A673 (cell line): Measurements from ENCODE around the gene ILKAP. TPM values are rescaled to one million over a fixed set of nuclear protein-coding genes. Genes with fewer than 3 reads are reported as not detected.
A peak's percentile ranks its signal among the peaks of the same experiment; 100 is the strongest.

ENCODE experiments used
- BruUV-seq: library from RNA; stranded (reverse); fragments of 400-500 nt; replicated peaks from 2 replicates; lab custom pipeline; 2021; lab: Mats Ljungman, UMichigan
- CTCF ChIA-PET: fragments of 300-600 bp; sonication (Branson Sonifier 250); formaldehyde crosslinking; loops from one replicate; lab custom pipeline; 2022; ENCODE audit warnings: antibody characterized with exemption; lab: Charles Lee
- POLR2A ChIA-PET: fragments of 300-600 bp; sonication (Branson Sonifier 250); formaldehyde crosslinking; loops from one replicate; lab custom pipeline; 2022; ENCODE audit warnings: antibody characterized with exemption; ENCODE audit not compliant: low non-redundant PET; lab: Charles Lee
- DNase-seq: peaks from one replicate; pipeline ENCODE4 v3.0.0-alpha.2; 2015; ENCODE audit warnings: low spot score
- H3K27ac ChIP-seq: fragments of 200-600 bp; sonication (generic); 2 replicates; pipeline ENCODE4 v1.5.1; 2016; ENCODE audit warnings: mixed run types, low read depth, mild to moderate bottlenecking, mixed read lengths, antibody characterized with exemption, low read length; ENCODE audit not compliant: poor library complexity, severe bottlenecking
- H3K27me3 ChIP-seq: fragments of 200-600 bp; sonication (generic); replicated peaks from 2 replicates; pipeline ENCODE4 v1.6.1; 2017; ENCODE audit warnings: mixed run types, low read depth, mild to moderate bottlenecking, mixed read lengths, antibody characterized with exemption, low read length; ENCODE audit not compliant: insufficient read depth, poor library complexity
- H3K36me3 ChIP-seq: fragments of 200-600 bp; sonication (generic); 2 replicates; pipeline ENCODE4 v1.6.1; 2016; ENCODE audit warnings: mixed run types, mild to moderate bottlenecking, mixed read lengths, antibody characterized with exemption, low read length; ENCODE audit not compliant: insufficient read depth, poor library complexity, severe bottlenecking
- H3K4me1 ChIP-seq: fragments of 200-600 bp; sonication (generic); 2 replicates; pipeline ENCODE4 v1.6.1; 2017; ENCODE audit warnings: mixed run types, mild to moderate bottlenecking, mixed read lengths, antibody characterized with exemption, low read length; ENCODE audit not compliant: insufficient read depth, poor library complexity, severe bottlenecking
- H3K4me3 ChIP-seq: fragments of 200-600 bp; sonication (generic); 2 replicates; pipeline ENCODE4 v1.5.1; 2016; ENCODE audit warnings: low read depth, mixed run types, mild to moderate bottlenecking, mixed read lengths, low read length; ENCODE audit not compliant: poor library complexity, severe bottlenecking
- H3K9me3 ChIP-seq: fragments of 200-600 bp; sonication (generic); 2 replicates; pipeline ENCODE4 v1.6.1; 2016; ENCODE audit warnings: mixed run types, low read depth, mild to moderate bottlenecking, mixed read lengths, antibody characterized with exemption, low read length; ENCODE audit not compliant: poor library complexity, severe bottlenecking
- CTCF ChIP-seq: fragments of 300-800, 200-600 bp; sonication (generic); conservative IDR thresholded peaks from 2 replicates; pipeline ENCODE4 v1.5.1; 2017; ENCODE audit warnings: low read depth, mild to moderate bottlenecking, antibody characterized with exemption, low read length, moderate library complexity, mixed read lengths
- EZH2 ChIP-seq: fragments of 200-600 bp; sonication (generic); IDR thresholded peaks from 2 replicates; pipeline ENCODE4 v1.6.1; 2017; ENCODE audit warnings: borderline replicate concordance, low read depth, mild to moderate bottlenecking, mixed read lengths, antibody characterized with exemption, low read length; ENCODE audit not compliant: poor library complexity, severe bottlenecking
- intact Hi-C: fragments of 100-400 bp; cut with micrococcal nuclease; formaldehyde crosslinking; loops from one replicate; pipeline ENCODE4 v1.10.0; 2022; ENCODE audit not compliant: unreplicated experiment
- total RNA-seq: library from RNA; stranded (reverse); gene quantifications from 2 replicates; pipeline ENCODE4 v1.2.3, GENCODE V29; 2021

Gene ILKAP
- total RNA-seq, 1 experiment from 2014 or later: 71.6 TPM

- H3K4me1 ChIP-seq: peaks cover 15% of the 10 kb centered on the region
- TF ChIP-seq CTCF (peak; percentile 38), EZH2 (no peak)
- ChIA-PET POLR2A (interaction anchor here (0.6 kb wide), 2 partner anchors 10 to 80 kb away, joined by 3 to 4 read pairs; no protein-coding TSS in a partner anchor), CTCF (no interaction called here)
- H3K27me3 ChIP-seq: no peaks in the 10 kb centered on the region
- no TSS peak for BruUV-seq
- intact Hi-C loops: no loop called here
- H3K4me3 ChIP-seq: peak overlapping the region; percentile 71
- H3K27ac ChIP-seq: no peak overlapping the region
- no peaks in the 10 kb centered on the region for H3K9me3 ChIP-seq
- peak; percentile 60 for DNase-seq
- no peaks in the 10 kb centered on the region for H3K36me3 ChIP-seq
Observed at GRCh38 chr2:238238766-238239542, 35.5 kb upstream of the ILKAP start.

- TF ChIP-seq EZH2: no peak
- no peak for TF ChIP-seq CTCF
- POLR2A ChIA-PET: no interaction called here
- Histone ChIP-seq H3K4me1 (peaks cover 15% of the 10 kb centered on the region), H3K27ac (no peak overlapping the region), H3K9me3 (no peaks in the 10 kb centered on the region), H3K27me3 (no peaks in the 10 kb centered on the region), H3K4me3 (peak overlapping the region; percentile 71), H3K36me3 (no peaks in the 10 kb centered on the region)
- TSS peak; percentile 87 for BruUV-seq
- intact Hi-C loops: no loop called here
- no peak for DNase-seq
- CTCF ChIA-PET: no interaction called here
Observed at GRCh38 chr2:238238311-238238765, 34.8 kb upstream of the ILKAP start.

- intact Hi-C loops: no loop called here
- POLR2A ChIA-PET: no interaction called here
- no peak for DNase-seq
- BruUV-seq: no TSS peak
- H3K36me3 ChIP-seq: no peaks in the 10 kb centered on the region
- no peak overlapping the region for H3K4me3 ChIP-seq
- no peaks in the 10 kb centered on the region for H3K27me3 ChIP-seq
- H3K27ac ChIP-seq: no peak overlapping the region
- H3K9me3 ChIP-seq: no peaks in the 10 kb centered on the region
- H3K4me1 ChIP-seq: peaks cover 9% of the 10 kb centered on the region
- CTCF ChIA-PET: no interaction called here
- TF ChIP-seq CTCF: no peak
- TF ChIP-seq EZH2: no peak
Observed at GRCh38 chr2:238237431-238238135, 34.1 kb upstream of the ILKAP start.
